ENCODE measurements around the gene AP3D1. TPM values are rescaled to one million over a fixed set of nuclear protein-coding genes. Genes with fewer than 3 reads are reported as not detected.

The AP3D1 gene
- total RNA-seq, 1 donor from 2014 or later: 162 TPM

DNA sequence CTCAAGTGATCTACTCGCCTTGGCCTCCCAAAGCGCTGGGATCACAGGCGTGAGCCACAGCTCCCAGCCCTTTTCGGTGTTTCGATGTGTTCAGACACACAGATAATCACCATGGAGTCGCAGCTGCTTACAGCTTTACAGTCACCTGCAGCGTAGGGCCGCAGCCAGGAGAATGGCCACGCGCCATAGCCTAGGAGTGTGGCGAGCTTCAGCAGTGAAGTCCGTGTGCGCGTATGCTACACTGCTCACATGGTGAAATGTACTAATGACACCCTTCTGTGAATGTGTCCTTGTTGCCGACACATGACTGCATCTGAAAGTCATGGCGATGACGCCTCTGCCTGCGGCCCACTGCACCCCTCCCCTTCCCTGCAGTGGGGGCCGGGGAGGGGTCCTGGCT lies 23.6 kb downstream of the AP3D1 start:
- Histone ChIP-seq H2AFZ (ENCODE audit: low read depth, low read length) (no peak overlapping the region), H3K36me3 (ENCODE audit: insufficient read depth, low read length) (peaks cover 15% of the 10 kb centered on the region), H3K79me2 (ENCODE audit: insufficient read depth, low read length) (peaks cover 59% of the 10 kb centered on the region), H3K27ac (ENCODE audit: low read depth, low read length) (no peak overlapping the region), H4K20me1 (ENCODE audit: insufficient read depth, low read length) (peaks cover 88% of the 10 kb centered on the region), H3K4me2 (ENCODE audit: low read length) (no peak overlapping the region), H3K4me3 (ENCODE audit: insufficient read depth, low read depth, low read length) (no peak overlapping the region), H3K9ac (ENCODE audit: low read length) (no peak overlapping the region), H3K9me3 (ENCODE audit: insufficient read depth, low read depth, low read length) (no peaks in the 10 kb centered on the region), H3K4me1 (ENCODE audit: insufficient read depth, low read length) (no peaks in the 10 kb centered on the region), H3K27me3 (ENCODE audit: insufficient read depth, low read length) (no peaks in the 10 kb centered on the region)
- DNase-seq (ENCODE audit: low read depth) (no peak), FAIRE-seq (no peak)
- H3K36me3 Mint-ChIP-seq (ENCODE audit: low read depth, unreplicated experiment): peaks cover 3% of the 10 kb centered on the region
- no peaks in the 10 kb centered on the region for H3K4me1 Mint-ChIP-seq (ENCODE audit: low read depth, unreplicated experiment)
- no peaks in the 10 kb centered on the region for H3K9me3 Mint-ChIP-seq (ENCODE audit: unreplicated experiment)
- no peak overlapping the region for H3K4me3 Mint-ChIP-seq (ENCODE audit: unreplicated experiment)
- H3K27me3 Mint-ChIP-seq (ENCODE audit: low read depth, unreplicated experiment): no peaks in the 10 kb centered on the region
- TF ChIP-seq, protein P1, sequence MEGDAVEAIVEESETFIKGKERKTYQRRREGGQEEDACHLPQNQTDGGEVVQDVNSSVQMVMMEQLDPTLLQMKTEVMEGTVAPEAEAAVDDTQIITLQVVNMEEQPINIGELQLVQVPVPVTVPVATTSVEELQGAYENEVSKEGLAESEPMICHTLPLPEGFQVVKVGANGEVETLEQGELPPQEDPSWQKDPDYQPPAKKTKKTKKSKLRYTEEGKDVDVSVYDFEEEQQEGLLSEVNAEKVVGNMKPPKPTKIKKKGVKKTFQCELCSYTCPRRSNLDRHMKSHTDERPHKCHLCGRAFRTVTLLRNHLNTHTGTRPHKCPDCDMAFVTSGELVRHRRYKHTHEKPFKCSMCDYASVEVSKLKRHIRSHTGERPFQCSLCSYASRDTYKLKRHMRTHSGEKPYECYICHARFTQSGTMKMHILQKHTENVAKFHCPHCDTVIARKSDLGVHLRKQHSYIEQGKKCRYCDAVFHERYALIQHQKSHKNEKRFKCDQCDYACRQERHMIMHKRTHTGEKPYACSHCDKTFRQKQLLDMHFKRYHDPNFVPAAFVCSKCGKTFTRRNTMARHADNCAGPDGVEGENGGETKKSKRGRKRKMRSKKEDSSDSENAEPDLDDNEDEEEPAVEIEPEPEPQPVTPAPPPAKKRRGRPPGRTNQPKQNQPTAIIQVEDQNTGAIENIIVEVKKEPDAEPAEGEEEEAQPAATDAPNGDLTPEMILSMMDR (IDR thresholded peaks at IDR 0.05; ENCODE audit: insufficient read depth, low read depth, low read length): no peak
- no peak for TF ChIP-seq EZH2 (IDR thresholded peaks at IDR 0.05; ENCODE audit: insufficient read depth, low read length)
- no peak overlapping the region for H3K27ac Mint-ChIP-seq (ENCODE audit: unreplicated experiment)

DNA sequence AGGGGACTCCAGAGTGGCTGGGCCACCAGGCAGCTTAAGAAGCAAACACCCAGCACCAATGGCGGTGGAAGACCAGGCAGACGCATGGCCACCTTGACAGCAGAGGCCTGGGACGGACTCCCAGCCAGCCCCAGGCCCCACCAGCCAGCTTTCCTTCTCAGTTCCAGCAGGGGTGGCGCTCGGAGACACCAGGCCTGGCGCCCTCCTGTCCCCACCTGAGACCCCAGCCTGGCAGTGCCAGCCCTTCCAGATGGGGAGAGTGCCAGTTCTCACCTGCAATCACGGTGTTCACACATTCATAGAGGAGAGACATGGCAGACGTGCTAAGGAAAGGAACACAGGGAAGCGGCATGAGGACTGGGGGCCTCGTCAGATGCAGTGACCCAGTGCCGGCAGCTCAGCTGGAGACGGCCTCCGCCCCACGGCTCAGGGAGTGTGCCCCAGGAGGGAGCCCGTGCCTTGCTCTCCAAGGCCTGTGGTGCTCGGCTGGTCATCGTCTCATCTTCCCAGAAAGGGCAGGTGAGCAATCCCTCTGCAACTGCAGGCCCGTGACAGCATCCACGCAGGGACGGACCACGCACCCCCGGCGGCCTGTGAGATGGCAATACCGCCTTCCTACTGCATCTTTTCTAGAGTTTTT lies 24.4 kb downstream of the AP3D1 start:
- Histone ChIP-seq H3K27me3 (ENCODE audit: insufficient read depth, low read length) (no peaks in the 10 kb centered on the region), H3K27ac (ENCODE audit: low read depth, low read length) (no peak overlapping the region), H2AFZ (ENCODE audit: low read depth, low read length) (no peak overlapping the region), H3K36me3 (ENCODE audit: insufficient read depth, low read length) (peaks cover 17% of the 10 kb centered on the region), H3K9me3 (ENCODE audit: insufficient read depth, low read depth, low read length) (no peaks in the 10 kb centered on the region), H3K4me3 (ENCODE audit: insufficient read depth, low read depth, low read length) (no peak overlapping the region), H3K9ac (ENCODE audit: low read length) (no peak overlapping the region), H3K79me2 (ENCODE audit: insufficient read depth, low read length) (peaks cover 51% of the 10 kb centered on the region), H3K4me2 (ENCODE audit: low read length) (no peak overlapping the region), H3K4me1 (ENCODE audit: insufficient read depth, low read length) (no peaks in the 10 kb centered on the region), H4K20me1 (ENCODE audit: insufficient read depth, low read length) (peaks cover 88% of the 10 kb centered on the region)
- no peak for DNase-seq (ENCODE audit: low read depth)
- no peaks in the 10 kb centered on the region for H3K36me3 Mint-ChIP-seq (ENCODE audit: low read depth, unreplicated experiment)
- H3K4me1 Mint-ChIP-seq (ENCODE audit: low read depth, unreplicated experiment): no peaks in the 10 kb centered on the region
- H3K27me3 Mint-ChIP-seq (ENCODE audit: low read depth, unreplicated experiment): no peaks in the 10 kb centered on the region
- H3K9me3 Mint-ChIP-seq (ENCODE audit: unreplicated experiment): no peaks in the 10 kb centered on the region
- TF ChIP-seq EZH2 (IDR thresholded peaks at IDR 0.05; ENCODE audit: insufficient read depth, low read length): no peak
- TF ChIP-seq, protein P1 (IDR thresholded peaks at IDR 0.05; ENCODE audit: insufficient read depth, low read depth, low read length): no peak
- H3K4me3 Mint-ChIP-seq (ENCODE audit: unreplicated experiment): no peak overlapping the region
- no peak overlapping the region for H3K27ac Mint-ChIP-seq (ENCODE audit: unreplicated experiment)
- FAIRE-seq: no peak

DNA sequence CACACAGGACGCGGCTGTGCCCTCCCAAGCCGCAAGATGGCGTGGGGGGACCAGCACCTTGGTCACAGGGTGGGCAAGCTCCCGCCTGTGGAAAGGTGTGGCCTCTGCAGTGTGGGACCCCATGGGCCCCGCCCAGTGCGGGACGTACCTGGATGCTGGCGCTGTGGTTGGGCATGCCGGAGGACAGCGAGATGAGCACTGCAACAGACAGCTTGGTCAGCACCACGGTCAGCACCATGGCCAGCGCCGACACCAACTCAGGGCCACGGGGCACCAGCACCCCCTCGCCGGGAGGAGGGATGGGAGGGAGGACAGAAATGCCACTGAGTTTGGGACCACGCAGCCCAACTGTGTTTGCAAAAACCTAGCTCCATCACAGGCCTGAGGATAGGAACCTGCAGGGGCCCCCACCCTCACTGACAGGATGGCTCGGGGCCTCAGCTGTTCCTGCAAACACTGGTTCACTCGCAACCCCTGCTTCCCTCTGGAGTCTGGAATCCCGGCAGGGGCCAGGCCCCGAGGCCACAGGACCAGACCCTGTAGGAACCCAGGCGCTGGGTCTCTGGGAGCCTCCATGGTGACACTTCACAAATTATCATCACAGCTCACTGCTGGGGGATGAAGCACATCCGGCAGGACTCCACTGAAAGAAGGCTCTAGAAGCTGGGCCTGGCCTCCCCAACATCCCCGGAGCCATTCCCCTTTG lies 27.5 kb downstream of the AP3D1 start:
- H3K4me3 Mint-ChIP-seq (ENCODE audit: unreplicated experiment): no peak overlapping the region
- Histone ChIP-seq H2AFZ (ENCODE audit: low read depth, low read length) (no peak overlapping the region), H3K4me2 (ENCODE audit: low read length) (no peak overlapping the region), H3K27me3 (ENCODE audit: insufficient read depth, low read length) (no peaks in the 10 kb centered on the region), H3K79me2 (ENCODE audit: insufficient read depth, low read length) (peaks cover 24% of the 10 kb centered on the region), H3K36me3 (ENCODE audit: insufficient read depth, low read length) (peaks cover 15% of the 10 kb centered on the region), H3K9ac (ENCODE audit: low read length) (no peak overlapping the region), H3K4me3 (ENCODE audit: insufficient read depth, low read depth, low read length) (no peak overlapping the region), H4K20me1 (ENCODE audit: insufficient read depth, low read length) (peaks cover 86% of the 10 kb centered on the region), H3K9me3 (ENCODE audit: insufficient read depth, low read depth, low read length) (no peaks in the 10 kb centered on the region), H3K27ac (ENCODE audit: low read depth, low read length) (no peak overlapping the region), H3K4me1 (ENCODE audit: insufficient read depth, low read length) (no peaks in the 10 kb centered on the region)
- no peak overlapping the region for H3K27ac Mint-ChIP-seq (ENCODE audit: unreplicated experiment)
- H3K36me3 Mint-ChIP-seq (ENCODE audit: low read depth, unreplicated experiment): peaks cover 5% of the 10 kb centered on the region
- no peak for TF ChIP-seq EZH2 (IDR thresholded peaks at IDR 0.05; ENCODE audit: insufficient read depth, low read length)
- TF ChIP-seq, protein P1 (IDR thresholded peaks at IDR 0.05; ENCODE audit: insufficient read depth, low read depth, low read length): no peak
- H3K9me3 Mint-ChIP-seq (ENCODE audit: unreplicated experiment): no peaks in the 10 kb centered on the region
- no peaks in the 10 kb centered on the region for H3K27me3 Mint-ChIP-seq (ENCODE audit: low read depth, unreplicated experiment)
- no peaks in the 10 kb centered on the region for H3K4me1 Mint-ChIP-seq (ENCODE audit: low read depth, unreplicated experiment)
- DNase-seq (ENCODE audit: low read depth) (no peak), FAIRE-seq (no peak)

Data from astrocyte (in vitro differentiated cells and primary cell).